ENCODE data around the gene STK4.

STK4 gene

GRCh38 chr20:44941120-44941691 lies 25.1 kb upstream of the STK4 start:
- TF ChIP-seq POLR2AphosphoS5 (IDR thresholded peaks at IDR 0.05; ENCODE audit: low read depth, low read length) (no peak), REST (IDR thresholded peaks at IDR 0.05; ENCODE audit: insufficient read depth in 1 of 2, low read depth in 2 of 2, low read length in 2 of 2) (no peak), FOXP2 (optimal IDR thresholded peaks at IDR 0.05; ENCODE audit: borderline replicate concordance, extremely low read depth, extremely low read length, insufficient read depth) (no peak), TAF1 (IDR thresholded peaks at IDR 0.05; ENCODE audit: borderline replicate concordance, insufficient read depth, low read length) (no peak), SIN3A (IDR thresholded peaks at IDR 0.05; ENCODE audit: borderline replicate concordance, insufficient read depth, low read length) (no peak)

- TF ChIP-seq FOXP2 (optimal IDR thresholded peaks at IDR 0.05; ENCODE audit: borderline replicate concordance, extremely low read depth, extremely low read length, insufficient read depth), result no peak
- no peak for TF ChIP-seq SIN3A (IDR thresholded peaks at IDR 0.05; ENCODE audit: borderline replicate concordance, insufficient read depth, low read length)
- no peak for TF ChIP-seq POLR2AphosphoS5 (IDR thresholded peaks at IDR 0.05; ENCODE audit: low read depth, low read length)
- no peak for TF ChIP-seq TAF1 (IDR thresholded peaks at IDR 0.05; ENCODE audit: borderline replicate concordance, insufficient read depth, low read length)
- TF ChIP-seq REST (IDR thresholded peaks at IDR 0.05; ENCODE audit: insufficient read depth in 1 of 2, low read depth in 2 of 2, low read length in 2 of 2), result no peak
Observed at GRCh38 chr20:44942264-44942973, 23.9 kb upstream of the STK4 start.

GRCh38 chr20:44943828-44944227 lies 22.5 kb upstream of the STK4 start:
- TF ChIP-seq TAF1 (IDR thresholded peaks at IDR 0.05; ENCODE audit: borderline replicate concordance, insufficient read depth, low read length), result no peak
- no peak for TF ChIP-seq REST (IDR thresholded peaks at IDR 0.05; ENCODE audit: insufficient read depth in 1 of 2, low read depth in 2 of 2, low read length in 2 of 2)
- TF ChIP-seq POLR2AphosphoS5 (IDR thresholded peaks at IDR 0.05; ENCODE audit: low read depth, low read length), result no peak
- TF ChIP-seq SIN3A (IDR thresholded peaks at IDR 0.05; ENCODE audit: borderline replicate concordance, insufficient read depth, low read length), result no peak
- no peak for TF ChIP-seq FOXP2 (optimal IDR thresholded peaks at IDR 0.05; ENCODE audit: borderline replicate concordance, extremely low read depth, extremely low read length, insufficient read depth)

GRCh38 chr20:44945261-44945660 lies 21.1 kb upstream of the STK4 start:
- no peak for TF ChIP-seq REST (IDR thresholded peaks at IDR 0.05; ENCODE audit: insufficient read depth in 1 of 2, low read depth in 2 of 2, low read length in 2 of 2)
- TF ChIP-seq SIN3A (IDR thresholded peaks at IDR 0.05; ENCODE audit: borderline replicate concordance, insufficient read depth, low read length), result no peak
- TF ChIP-seq FOXP2 (optimal IDR thresholded peaks at IDR 0.05; ENCODE audit: borderline replicate concordance, extremely low read depth, extremely low read length, insufficient read depth), result no peak
- no peak for TF ChIP-seq TAF1 (IDR thresholded peaks at IDR 0.05; ENCODE audit: borderline replicate concordance, insufficient read depth, low read length)
